ENCODE measurements around the gene LILRB1.
"Not testable (repeated sequence)": the region's sequence is repeated elsewhere in the genome, so short reads cannot be mapped to it uniquely, and the experiment has no call there.

Gene LILRB1

GRCh38 chr19:54630262-54630661, at the start of gene LILRB1:
TSS of gene LILRB1 (plus strand) at chr19:54630484. CDS start at chr19:54631074, 590 bp downstream.
- DNase-seq (ENCODE audit: low spot score) = peak; percentile 32

GRCh38 chr19:54586397-54586796, 43.9 kb upstream of the LILRB1 start:
- DNase-seq (ENCODE audit: low spot score) = no peak

GRCh38 chr19:54587026-54587425, 43.3 kb upstream of the LILRB1 start:
- no peak for DNase-seq (ENCODE audit: low spot score)

GRCh38 chr19:54593445-54593844, 36.8 kb upstream of the LILRB1 start, which contains the start of gene LILRA1:
TSS of gene LILRA1 (plus strand) at chr19:54593632. CDS start at chr19:54594245, 613 bp downstream.
- DNase-seq (ENCODE audit: low spot score) = not testable (repeated sequence)

GRCh38 chr19:54593931-54594626, 36.2 kb upstream of the LILRB1 start:
- peak; percentile 41 for DNase-seq (ENCODE audit: low spot score)

- DNase-seq (ENCODE audit: low spot score) = no peak
Measured at GRCh38 chr19:54594737-54595136, 35.5 kb upstream of the LILRB1 start.

- not testable (repeated sequence) for DNase-seq (ENCODE audit: low spot score)
Measured at GRCh38 chr19:54595680-54596436, 34.4 kb upstream of the LILRB1 start.

- DNase-seq (ENCODE audit: low spot score) = no peak
Measured at GRCh38 chr19:54600212-54600611, 30.1 kb upstream of the LILRB1 start.

GRCh38 chr19:54606230-54606629, 24.1 kb upstream of the LILRB1 start:
- DNase-seq (ENCODE audit: low spot score) = peak; percentile 6

- DNase-seq (ENCODE audit: low spot score) = peak; percentile 14
Measured at GRCh38 chr19:54606891-54607784, 23.1 kb upstream of the LILRB1 start.

GRCh38 chr19:54607785-54608150, 22.5 kb upstream of the LILRB1 start:
- DNase-seq (ENCODE audit: low spot score) = no peak

GRCh38 chr19:54608205-54608604, 22.1 kb upstream of the LILRB1 start:
- DNase-seq (ENCODE audit: low spot score) = no peak

- no peak for DNase-seq (ENCODE audit: low spot score)
Measured at GRCh38 chr19:54608792-54609191, 21.5 kb upstream of the LILRB1 start.

GRCh38 chr19:54609356-54609791, 20.9 kb upstream of the LILRB1 start:
- DNase-seq (ENCODE audit: low spot score) = no peak

- DNase-seq (ENCODE audit: low spot score) = no peak
Measured at GRCh38 chr19:54612428-54612827, 17.9 kb upstream of the LILRB1 start.

GRCh38 chr19:54614726-54615125, 15.6 kb upstream of the LILRB1 start:
- DNase-seq (ENCODE audit: low spot score) = no peak

- DNase-seq (ENCODE audit: low spot score) = no peak
Measured at GRCh38 chr19:54616057-54616456, 14.2 kb upstream of the LILRB1 start.

- no peak for DNase-seq (ENCODE audit: low spot score)
Measured at GRCh38 chr19:54616821-54617560, 13.3 kb upstream of the LILRB1 start.

GRCh38 chr19:54620464-54620863, 9.8 kb upstream of the LILRB1 start:
- DNase-seq (ENCODE audit: low spot score) = no peak

- DNase-seq (ENCODE audit: low spot score) = no peak
Measured at GRCh38 chr19:54622431-54622830, 7.9 kb upstream of the LILRB1 start.

- not testable (repeated sequence) for DNase-seq (ENCODE audit: low spot score)
Measured at GRCh38 chr19:54624234-54624633, 6.0 kb upstream of the LILRB1 start.
